Stimulated activated CD8-positive, alpha-beta memory T cell treated with anti-CD3 and anti-CD28 coated beads, Interleukin-7, amount 100 ng/mL, for 4 hours (primary cell): ENCODE measurements around the gene HK2.
"Not testable (repeated sequence)": the region's sequence is repeated elsewhere in the genome, so short reads cannot be mapped to it uniquely, and the experiment has no call there.

Experiments
- DNase-seq, 2 donors: peaks; one replicate each; pipeline ENCODE4 v3.0.0-alpha.2; 2020; ENCODE audit warnings: low read depth in 2 of 2

HK2 gene

GRCh38 chr2:74895001-74895400 lies 61.1 kb downstream of the HK2 start:
- DNase-seq, result no peak

DNA sequence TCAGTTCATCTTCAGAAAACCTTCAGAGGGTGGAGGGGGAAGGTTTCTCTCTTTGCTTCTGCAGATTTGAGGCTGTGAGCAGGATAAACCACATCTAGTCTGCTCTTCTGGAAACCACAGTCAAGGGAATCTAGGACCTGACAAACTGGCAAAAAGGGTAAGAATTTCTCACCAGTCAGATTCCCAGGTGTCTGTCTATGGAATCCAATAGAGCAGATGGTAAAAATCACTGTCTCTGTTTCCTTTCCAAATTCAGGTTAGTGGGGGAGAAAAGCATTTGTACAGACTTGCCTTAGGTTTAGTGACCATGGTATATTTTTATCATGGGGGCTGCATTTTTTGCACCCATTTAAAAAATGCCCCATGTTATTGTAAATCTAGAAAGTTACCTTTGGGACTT lies 62.3 kb downstream of the HK2 start:
- DNase-seq, result no peak

DNA sequence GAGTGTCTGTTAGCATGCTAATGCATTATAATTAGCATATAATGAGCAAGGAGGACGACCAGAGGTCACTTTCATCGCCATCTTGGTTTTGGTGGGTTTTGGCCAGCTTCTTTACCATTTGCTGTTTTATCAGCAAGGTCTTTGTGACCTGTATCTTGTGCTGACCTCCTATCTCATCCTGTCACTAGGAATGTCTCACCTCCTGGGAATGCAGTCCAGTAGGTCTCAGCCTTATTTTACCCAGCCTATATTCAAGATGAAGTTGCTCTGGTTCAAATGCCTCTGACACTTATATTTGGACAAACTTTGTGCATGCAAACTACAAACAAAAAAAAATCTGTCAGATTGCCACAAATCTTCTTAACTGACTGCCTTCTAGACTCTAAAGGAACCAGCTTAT lies 66.3 kb downstream of the HK2 start:
- not testable (repeated sequence) for DNase-seq

- no peak for DNase-seq
These were observed 68.4 kb downstream of the HK2 start for GRCh38 chr2:74902281-74902860.

GRCh38 chr2:74906395-74906794 lies 72.5 kb downstream of the HK2 start:
- no peak for DNase-seq

DNA sequence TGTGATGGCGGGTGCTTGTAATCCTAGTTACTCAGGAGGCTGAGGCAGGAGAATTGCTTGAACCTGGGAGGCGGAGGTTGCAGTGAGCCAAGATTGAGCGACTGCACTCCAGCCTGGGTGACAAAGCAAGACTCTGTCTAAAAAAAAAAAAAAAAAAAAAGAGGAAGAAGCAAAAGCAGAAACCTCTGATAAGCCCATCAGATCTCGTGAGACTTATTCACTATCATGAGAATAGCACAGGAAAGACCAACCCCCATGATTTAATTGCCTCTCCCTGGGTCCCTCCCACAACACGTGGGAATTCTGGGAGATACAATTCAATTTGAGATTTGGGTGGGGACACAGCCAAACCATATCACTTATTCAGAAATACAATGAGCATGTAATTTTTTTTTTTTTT lies 73.6 kb downstream of the HK2 start:
- not testable (repeated sequence) for DNase-seq

DNA sequence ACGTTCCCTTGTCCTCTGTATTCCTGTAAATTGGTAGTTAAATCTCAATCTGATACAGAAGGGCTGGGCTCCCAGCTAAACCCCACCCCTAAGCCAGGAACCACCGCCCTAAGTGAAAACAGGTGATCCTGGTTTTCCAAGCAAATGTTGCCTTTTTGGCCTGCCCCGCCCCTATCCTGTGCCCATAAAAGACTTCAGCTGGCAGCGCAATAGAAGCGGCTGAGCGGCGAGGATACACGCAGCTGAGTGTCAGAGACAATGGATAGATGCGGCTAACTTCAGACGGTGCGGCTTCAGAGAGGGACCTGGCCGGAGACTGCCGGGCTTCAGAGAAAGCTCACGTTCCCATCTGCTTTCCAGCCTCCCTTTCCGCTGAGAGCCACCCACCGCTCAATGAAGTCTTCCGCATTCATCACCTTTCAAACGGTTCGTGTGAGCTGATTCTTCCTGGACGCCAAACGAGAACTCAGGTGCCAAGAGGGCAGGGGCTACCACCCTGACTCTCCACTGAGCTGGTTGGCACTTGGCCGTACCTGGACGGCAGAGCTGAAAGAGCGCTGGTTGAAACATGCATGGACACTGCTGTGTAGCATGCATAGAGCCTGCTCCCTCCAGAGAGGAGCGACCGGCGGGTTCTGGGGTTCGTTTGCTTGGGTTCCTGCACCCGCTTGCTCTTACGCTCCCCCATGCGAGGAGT lies 75.0 kb downstream of the HK2 start:
- DNase-seq, result no peak

- no peak for DNase-seq
These were observed 76.3 kb downstream of the HK2 start for GRCh38 chr2:74910245-74910644.

- no peak for DNase-seq
These were observed 77.1 kb downstream of the HK2 start for GRCh38 chr2:74911061-74911460.

DNA sequence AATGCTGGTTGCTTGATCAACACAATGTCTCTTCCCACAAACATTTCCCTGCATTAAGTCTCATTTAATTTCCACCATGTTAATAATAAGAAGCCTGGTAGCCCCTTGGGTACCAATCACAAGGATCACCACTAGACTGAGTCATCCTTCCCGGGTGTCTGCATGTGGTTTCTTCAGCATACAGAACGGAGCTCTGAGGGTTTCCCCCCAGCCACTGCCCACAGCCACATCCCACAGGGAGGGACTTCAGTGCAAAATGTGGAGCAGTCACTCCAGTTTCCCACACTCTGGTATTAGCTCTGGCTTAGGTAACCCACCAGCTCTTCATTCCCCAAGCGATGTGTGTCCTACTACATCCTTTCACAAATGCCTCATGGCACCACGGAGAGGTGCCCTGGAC lies 81.8 kb downstream of the HK2 start:
- DNase-seq, result peak in 1 of 2 donors; percentile 20

GRCh38 chr2:74916394-74916793 lies 82.5 kb downstream of the HK2 start:
- DNase-seq, result no peak

- DNase-seq, result no peak
These were observed 84.0 kb downstream of the HK2 start for GRCh38 chr2:74917702-74918619.

DNA sequence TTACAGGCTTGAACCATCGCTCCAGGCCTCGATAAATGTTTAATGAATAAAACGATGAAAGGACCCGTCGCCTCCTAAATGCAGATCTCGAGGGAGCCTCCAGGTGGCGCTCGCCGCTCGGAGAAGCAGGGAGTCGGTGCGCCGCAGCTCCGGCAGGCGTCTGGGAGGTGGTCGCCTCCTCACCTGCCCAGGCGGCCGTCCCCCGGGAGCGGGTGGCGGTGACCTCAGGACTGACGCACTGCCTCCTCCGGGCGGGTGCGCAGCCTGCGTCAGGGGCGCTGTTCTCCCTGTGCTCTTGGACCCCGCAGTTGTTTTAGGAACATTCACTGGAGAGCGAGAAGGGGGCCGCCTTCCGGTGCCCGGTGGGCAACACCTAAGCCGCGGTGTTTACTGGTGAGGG lies 85.9 kb downstream of the HK2 start:
- peak; percentile 39 to 53 for DNase-seq

DNA sequence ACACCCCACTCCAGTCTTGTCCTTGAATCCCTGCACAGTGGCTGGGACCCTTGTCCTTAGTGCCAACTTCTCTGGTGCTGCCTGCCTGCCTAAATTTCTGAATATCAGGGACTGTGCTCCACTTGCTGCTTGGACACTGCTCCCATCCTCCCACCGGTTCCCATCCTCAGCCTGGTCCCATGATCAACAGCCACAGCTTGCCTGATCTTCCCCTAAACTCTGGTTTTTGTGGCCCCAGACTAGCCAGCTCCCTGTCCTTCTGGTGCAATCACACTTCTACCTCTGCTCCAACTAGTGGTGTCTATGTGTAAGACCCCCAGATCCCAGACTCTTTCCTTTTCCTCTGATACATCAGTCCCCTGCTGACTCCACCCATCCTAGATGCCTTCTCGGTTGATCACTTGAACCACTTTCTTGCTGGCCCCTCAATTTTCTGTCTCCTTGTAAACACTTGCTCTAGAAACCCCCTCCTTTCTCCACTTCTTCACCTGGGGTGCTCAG lies 87.4 kb downstream of the HK2 start:
- DNase-seq, result no peak

GRCh38 chr2:74922592-74923227 lies 88.8 kb downstream of the HK2 start:
- no peak for DNase-seq

DNA sequence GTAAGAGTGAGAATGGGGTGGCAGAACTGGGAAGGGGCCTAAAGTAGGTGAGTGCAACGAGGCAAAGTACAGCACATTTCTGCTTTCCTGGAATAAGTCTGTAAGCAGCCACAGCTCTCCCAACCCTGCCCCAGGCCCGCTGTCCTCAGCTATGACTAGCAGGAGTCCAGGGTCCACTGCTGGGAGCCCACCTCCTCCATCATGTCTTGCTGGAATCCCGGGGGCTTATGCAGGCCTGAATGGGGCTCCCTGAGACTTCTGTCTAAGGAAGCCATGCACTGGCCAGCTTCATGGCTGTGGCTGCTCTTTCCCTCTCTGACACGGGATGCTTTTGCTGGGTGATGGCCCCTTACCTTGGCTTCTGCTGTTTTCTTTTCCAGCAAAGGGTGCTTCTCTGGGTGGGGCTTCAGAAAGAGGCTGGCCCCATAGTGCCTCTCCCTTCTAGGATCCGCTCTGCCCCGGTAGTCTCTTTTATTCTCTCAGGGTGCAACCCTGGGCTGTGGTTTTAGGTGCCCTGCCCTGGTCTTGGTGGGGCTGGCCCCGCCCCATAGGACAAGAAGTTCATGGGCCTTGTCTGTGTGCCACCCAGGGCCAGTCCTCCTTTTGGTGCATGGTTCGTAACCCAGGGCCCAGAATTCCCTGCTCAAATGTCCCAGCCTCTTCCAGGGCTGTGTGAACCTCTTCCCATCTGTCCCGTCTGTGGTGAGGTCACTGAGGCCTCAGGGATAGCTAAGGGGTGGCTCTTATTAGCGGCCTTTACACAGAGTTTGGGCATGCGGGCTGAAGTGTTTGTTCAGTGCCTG lies 90.7 kb downstream of the HK2 start:
- DNase-seq, result no peak

DNA sequence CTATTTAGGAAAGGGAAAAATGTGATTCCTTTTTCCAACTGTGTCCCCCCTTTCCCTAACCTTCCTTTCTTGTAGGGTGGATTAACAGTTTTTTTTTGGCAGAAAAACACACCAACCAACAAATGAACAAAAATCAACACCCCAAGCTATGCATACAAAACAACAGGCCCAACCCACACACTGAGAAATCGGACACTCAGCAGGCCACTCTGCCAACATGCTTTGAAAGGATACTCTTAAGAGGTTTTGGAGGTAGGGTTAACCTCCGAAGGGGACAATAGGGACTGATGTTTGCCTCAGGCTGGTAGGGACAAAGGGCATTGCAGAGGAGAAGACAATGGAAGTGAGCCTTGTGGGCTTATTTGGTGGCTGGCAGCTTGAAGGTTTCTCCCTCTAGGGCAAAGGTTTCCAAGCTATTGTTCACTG lies 91.4 kb downstream of the HK2 start:
- no peak for DNase-seq

- no peak for DNase-seq
These were observed 93.7 kb downstream of the HK2 start for GRCh38 chr2:74927621-74928020.

DNA sequence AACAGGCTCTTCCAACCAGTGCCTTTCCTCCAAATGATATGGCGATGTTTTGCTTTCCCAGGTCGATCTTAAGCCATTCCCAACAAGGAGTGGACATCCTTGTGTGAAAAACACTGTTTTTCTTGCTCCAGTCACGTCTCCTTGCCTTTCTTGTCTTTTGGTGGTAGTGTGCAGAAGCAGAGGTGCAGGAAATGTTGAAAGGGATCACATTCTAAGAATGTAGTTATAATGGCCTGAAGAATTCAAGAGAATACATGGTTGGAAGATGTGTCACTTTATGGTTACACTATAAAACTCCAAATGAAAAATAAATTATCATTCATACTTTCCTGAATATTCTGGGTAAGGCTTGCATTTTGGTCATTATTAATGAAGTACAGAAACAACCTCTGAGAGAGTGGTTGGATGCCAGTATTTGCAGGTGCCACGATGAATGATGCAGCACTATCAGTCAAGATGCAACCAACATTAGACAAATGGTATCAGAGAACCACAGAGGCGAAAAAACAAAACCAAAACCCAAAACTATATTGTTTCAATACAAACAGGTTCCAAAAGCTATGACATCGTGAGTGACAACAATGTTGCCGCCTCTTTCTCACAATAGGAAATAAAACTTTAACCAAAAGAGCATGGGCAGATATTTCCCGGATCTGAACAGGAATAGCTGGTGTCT lies 97.0 kb downstream of the HK2 start:
- DNase-seq, result no peak

DNA sequence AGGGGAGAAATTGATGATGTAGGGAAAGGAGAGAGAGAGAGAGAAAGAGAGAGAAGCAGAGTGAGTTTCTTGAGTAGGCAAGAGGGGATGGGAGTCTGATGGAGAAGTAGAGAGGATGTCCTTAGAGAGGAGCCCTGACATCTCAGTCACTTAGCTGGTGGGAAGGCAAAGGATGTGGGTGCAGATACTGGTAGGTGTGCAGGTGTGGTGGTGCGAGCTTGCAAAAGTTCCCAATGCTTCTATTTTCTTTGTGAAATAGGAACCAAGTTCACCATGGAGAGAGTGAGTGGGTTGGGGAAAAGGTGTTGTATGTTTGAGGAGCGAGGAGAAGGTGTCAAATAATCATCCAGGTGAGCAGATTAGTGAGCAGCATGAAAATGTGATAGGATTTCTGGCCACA lies 98.0 kb downstream of the HK2 start:
- no peak for DNase-seq

DNA sequence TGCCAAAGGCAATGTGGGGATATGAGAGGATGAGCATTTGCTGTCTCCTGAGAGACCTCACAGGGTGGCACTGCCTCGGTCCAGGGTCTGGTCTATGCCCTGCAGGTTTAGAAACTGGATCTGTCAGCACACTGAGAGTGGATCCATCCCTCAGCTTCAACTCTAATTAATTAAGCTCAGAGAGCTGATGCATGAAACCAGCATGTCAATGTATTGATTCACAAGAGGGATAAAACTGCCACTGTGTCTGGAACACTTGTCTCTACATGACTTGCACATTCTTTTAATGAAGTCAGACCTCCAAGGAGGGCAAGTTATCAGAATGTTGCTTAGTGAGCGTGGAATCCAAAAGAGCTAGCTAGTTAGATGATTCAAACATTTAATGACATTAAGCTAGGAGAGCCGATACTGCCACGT lies 102.1 kb downstream of the HK2 start:
- no peak for DNase-seq
